ENCODE measurements around the gene ANOS1. TPM values are rescaled to one million over a fixed set of nuclear protein-coding genes. Genes with fewer than 3 reads are reported as not detected.

Gene ANOS1
- total RNA-seq, 1 donor: 7.5 TPM

- H3K4me3 ChIP-seq (ENCODE audit: low read depth, low read length): no peak overlapping the region
- no peak for DNase-seq (ENCODE audit: low read depth)
- no peak for TF ChIP-seq CTCF (IDR thresholded peaks at IDR 0.05; ENCODE audit: insufficient read depth, low read length)
Measured at GRCh38 chrX:8749697-8750096, 17.8 kb upstream of the ANOS1 start.

- peak; percentile 46 for TF ChIP-seq CTCF (IDR thresholded peaks at IDR 0.05; ENCODE audit: insufficient read depth, low read length)
- peak; percentile 10 for DNase-seq (ENCODE audit: low read depth)
- H3K4me3 ChIP-seq (ENCODE audit: low read depth, low read length): no peak overlapping the region
Measured at GRCh38 chrX:8748855-8749254, 16.9 kb upstream of the ANOS1 start.

GRCh38 chrX:8743126-8743732 is 11.3 kb upstream of the ANOS1 start:
- peak; percentile 47 for TF ChIP-seq CTCF (IDR thresholded peaks at IDR 0.05; ENCODE audit: insufficient read depth, low read length)
- peak; percentile 9 for DNase-seq (ENCODE audit: low read depth)
- H3K4me3 ChIP-seq (ENCODE audit: low read depth, low read length): no peak overlapping the region

- DNase-seq (ENCODE audit: low read depth): no peak
- no peak for TF ChIP-seq CTCF (IDR thresholded peaks at IDR 0.05; ENCODE audit: insufficient read depth, low read length)
- H3K4me3 ChIP-seq (ENCODE audit: low read depth, low read length): no peak overlapping the region
Measured at GRCh38 chrX:8741981-8742380, 10.0 kb upstream of the ANOS1 start.

GRCh38 chrX:8738588-8739189 is 6.8 kb upstream of the ANOS1 start:
- no peak overlapping the region for H3K4me3 ChIP-seq (ENCODE audit: low read depth, low read length)
- peak; percentile 45 for TF ChIP-seq CTCF (IDR thresholded peaks at IDR 0.05; ENCODE audit: insufficient read depth, low read length)
- DNase-seq (ENCODE audit: low read depth): peak; percentile 18

- no peak for DNase-seq (ENCODE audit: low read depth)
- no peak overlapping the region for H3K4me3 ChIP-seq (ENCODE audit: low read depth, low read length)
- TF ChIP-seq CTCF (IDR thresholded peaks at IDR 0.05; ENCODE audit: insufficient read depth, low read length): no peak
Measured at GRCh38 chrX:8737883-8738282, 5.9 kb upstream of the ANOS1 start.
